Kidney epithelial cell (primary cell): ENCODE data around the gene CRHR1. TPM values are rescaled to one million over a fixed set of nuclear protein-coding genes. Genes with fewer than 3 reads are reported as not detected.

ENCODE experiments used
- DNase-seq: peaks from one replicate; pipeline ENCODE4 v3.0.0-alpha.2; 2010; ENCODE audit warnings: low read depth
- H3K27me3 ChIP-seq: 2 replicates; pipeline ENCODE4 v1.6.0; 2011; ENCODE audit warnings: low read length; ENCODE audit not compliant: control insufficient read depth, insufficient read depth
- H3K36me3 ChIP-seq: 2 replicates; pipeline ENCODE4 v1.5.1; 2011; ENCODE audit warnings: low read length; ENCODE audit not compliant: control insufficient read depth, insufficient read depth
- H3K4me3 ChIP-seq: 2 replicates; pipeline ENCODE4 v1.5.1; 2011; ENCODE audit warnings: low read depth, mild to moderate bottlenecking, control low read depth, low read length
- CTCF ChIP-seq: IDR thresholded peaks from 2 replicates; pipeline ENCODE4 v1.5.1; 2011; ENCODE audit warnings: mild to moderate bottlenecking, moderate library complexity, low read length, control low read depth, inconsistent platforms; ENCODE audit not compliant: insufficient read depth, poor library complexity, severe bottlenecking
- total RNA-seq: library from RNA; depleted of rRNA; stranded (reverse); fragments of >200 nt; gene quantifications from 2 replicates; pipeline ENCODE4 v1.2.3, GENCODE V29; 2015

CRHR1 gene
- total RNA-seq, 1 donor from 2014 or later = not detected

GRCh38 chr17:45756266-45756991 lies 27.7 kb upstream of the CRHR1 start:
- no peaks in the 10 kb centered on the region for H3K36me3 ChIP-seq
- TF ChIP-seq CTCF = no peak
- no peak overlapping the region for H3K4me3 ChIP-seq
- H3K27me3 ChIP-seq = peaks cover 12% of the 10 kb centered on the region
- DNase-seq = no peak

GRCh38 chr17:45757431-45758218 lies 26.5 kb upstream of the CRHR1 start:
- Histone ChIP-seq H3K27me3 (peaks cover 14% of the 10 kb centered on the region), H3K4me3 (no peak overlapping the region), H3K36me3 (no peaks in the 10 kb centered on the region)
- DNase-seq = no peak
- TF ChIP-seq CTCF = no peak

- DNase-seq = no peak
- no peak for TF ChIP-seq CTCF
- H3K4me3 ChIP-seq = no peak overlapping the region
- H3K36me3 ChIP-seq = no peaks in the 10 kb centered on the region
- peaks cover 21% of the 10 kb centered on the region for H3K27me3 ChIP-seq
These were observed 25.6 kb upstream of the CRHR1 start for GRCh38 chr17:45758544-45758943.

- Histone ChIP-seq H3K36me3 (no peaks in the 10 kb centered on the region), H3K27me3 (peaks cover 21% of the 10 kb centered on the region), H3K4me3 (no peak overlapping the region)
- no peak for DNase-seq
- no peak for TF ChIP-seq CTCF
These were observed 24.4 kb upstream of the CRHR1 start for GRCh38 chr17:45759761-45760160.

- Histone ChIP-seq H3K27me3 (peaks cover 17% of the 10 kb centered on the region), H3K36me3 (no peaks in the 10 kb centered on the region), H3K4me3 (no peak overlapping the region)
- TF ChIP-seq CTCF = no peak
- DNase-seq = no peak
These were observed 22.1 kb upstream of the CRHR1 start for GRCh38 chr17:45761957-45762565.
